Measurements from ENCODE around the gene ADGRL4. TPM values are rescaled to one million over a fixed set of nuclear protein-coding genes. Genes with fewer than 3 reads are reported as not detected.

ADGRL4 gene
- total and polyA plus RNA-seq, 7 donors: 0.60 to 9.3 (median 6.7) TPM

GRCh38 chr1:78843546-78843945 lies 163.0 kb downstream of the ADGRL4 start:
- Histone ChIP-seq H3K27me3 (no peaks in the 10 kb centered on the region), H3K27ac (no peak overlapping the region), H3K36me3 (no peaks in the 10 kb centered on the region), H3K4me1 (peaks cover 0 to 30% (median 25%) of the 10 kb centered on the region in 4 donors), H3K4me3 (no peak overlapping the region), H3K9me3 (no peaks in the 10 kb centered on the region)
- intact Hi-C loops (cut with DNase I): loop anchor here (5.0 kb wide), 1 partner anchor 509 kb away; no protein-coding TSS in a partner anchor
- no peak for DNase-seq
- WGBS, 2 donors: 70 to 82% methylated on average over 4 of the region's 4 CpGs
- TF ChIP-seq POLR2AphosphoS5 (IDR thresholded peaks at IDR 0.05) (no peak), EP300 (IDR thresholded peaks at IDR 0.05) (no peak), POLR2A (IDR thresholded peaks at IDR 0.05) (no peak)
- TF ChIP-seq, protein P1, sequence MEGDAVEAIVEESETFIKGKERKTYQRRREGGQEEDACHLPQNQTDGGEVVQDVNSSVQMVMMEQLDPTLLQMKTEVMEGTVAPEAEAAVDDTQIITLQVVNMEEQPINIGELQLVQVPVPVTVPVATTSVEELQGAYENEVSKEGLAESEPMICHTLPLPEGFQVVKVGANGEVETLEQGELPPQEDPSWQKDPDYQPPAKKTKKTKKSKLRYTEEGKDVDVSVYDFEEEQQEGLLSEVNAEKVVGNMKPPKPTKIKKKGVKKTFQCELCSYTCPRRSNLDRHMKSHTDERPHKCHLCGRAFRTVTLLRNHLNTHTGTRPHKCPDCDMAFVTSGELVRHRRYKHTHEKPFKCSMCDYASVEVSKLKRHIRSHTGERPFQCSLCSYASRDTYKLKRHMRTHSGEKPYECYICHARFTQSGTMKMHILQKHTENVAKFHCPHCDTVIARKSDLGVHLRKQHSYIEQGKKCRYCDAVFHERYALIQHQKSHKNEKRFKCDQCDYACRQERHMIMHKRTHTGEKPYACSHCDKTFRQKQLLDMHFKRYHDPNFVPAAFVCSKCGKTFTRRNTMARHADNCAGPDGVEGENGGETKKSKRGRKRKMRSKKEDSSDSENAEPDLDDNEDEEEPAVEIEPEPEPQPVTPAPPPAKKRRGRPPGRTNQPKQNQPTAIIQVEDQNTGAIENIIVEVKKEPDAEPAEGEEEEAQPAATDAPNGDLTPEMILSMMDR (IDR thresholded peaks at IDR 0.05): no peak

- intact Hi-C loops (cut with DNase I): loop anchor here (5.0 kb wide), 1 partner anchor 509 kb away; no protein-coding TSS in a partner anchor
- no peak for DNase-seq
Observed at GRCh38 chr1:78843111-78843510, 163.4 kb downstream of the ADGRL4 start.

GRCh38 chr1:78840453-78841271 lies 165.9 kb downstream of the ADGRL4 start:
- H3K9me3 ChIP-seq: no peaks in the 10 kb centered on the region
- no peak for DNase-seq
- peaks cover 0 to 30% (median 25%) of the 10 kb centered on the region in 4 donors for H3K4me1 ChIP-seq
- TF ChIP-seq POLR2A (IDR thresholded peaks at IDR 0.05) (no peak), POLR2AphosphoS5 (IDR thresholded peaks at IDR 0.05) (no peak), EP300 (IDR thresholded peaks at IDR 0.05) (no peak)
- TF ChIP-seq, protein P1 (IDR thresholded peaks at IDR 0.05): no peak
- no peaks in the 10 kb centered on the region for H3K27me3 ChIP-seq
- intact Hi-C loops (cut with DNase I): loop anchor here (5.0 kb wide), 1 partner anchor 512 kb away; no protein-coding TSS in a partner anchor
- WGBS, 2 donors: 57 to 61% methylated on average over 8 of the region's 8 CpGs
- H3K27ac ChIP-seq: no peak overlapping the region
- no peaks in the 10 kb centered on the region for H3K36me3 ChIP-seq
- H3K4me3 ChIP-seq: no peak overlapping the region

More at GRCh38 chr1:78843111-78843510, 163.4 kb downstream of the ADGRL4 start:
- TF ChIP-seq, protein P1 (IDR thresholded peaks at IDR 0.05): no peak
- TF ChIP-seq POLR2AphosphoS5 (IDR thresholded peaks at IDR 0.05) (no peak), POLR2A (IDR thresholded peaks at IDR 0.05) (no peak), EP300 (IDR thresholded peaks at IDR 0.05) (no peak)
- Histone ChIP-seq H3K9me3 (no peaks in the 10 kb centered on the region), H3K36me3 (no peaks in the 10 kb centered on the region), H3K4me1 (peaks cover 0 to 30% (median 25%) of the 10 kb centered on the region in 4 donors), H3K27ac (no peak overlapping the region), H3K27me3 (no peaks in the 10 kb centered on the region), H3K4me3 (no peak overlapping the region)
- WGBS, 2 donors: 15 to 45% methylated on average over 1 of the region's 1 CpG

Measured in sigmoid colon (tissue), 7 donors.